ENCODE results near the gene CCDC136.

DNA sequence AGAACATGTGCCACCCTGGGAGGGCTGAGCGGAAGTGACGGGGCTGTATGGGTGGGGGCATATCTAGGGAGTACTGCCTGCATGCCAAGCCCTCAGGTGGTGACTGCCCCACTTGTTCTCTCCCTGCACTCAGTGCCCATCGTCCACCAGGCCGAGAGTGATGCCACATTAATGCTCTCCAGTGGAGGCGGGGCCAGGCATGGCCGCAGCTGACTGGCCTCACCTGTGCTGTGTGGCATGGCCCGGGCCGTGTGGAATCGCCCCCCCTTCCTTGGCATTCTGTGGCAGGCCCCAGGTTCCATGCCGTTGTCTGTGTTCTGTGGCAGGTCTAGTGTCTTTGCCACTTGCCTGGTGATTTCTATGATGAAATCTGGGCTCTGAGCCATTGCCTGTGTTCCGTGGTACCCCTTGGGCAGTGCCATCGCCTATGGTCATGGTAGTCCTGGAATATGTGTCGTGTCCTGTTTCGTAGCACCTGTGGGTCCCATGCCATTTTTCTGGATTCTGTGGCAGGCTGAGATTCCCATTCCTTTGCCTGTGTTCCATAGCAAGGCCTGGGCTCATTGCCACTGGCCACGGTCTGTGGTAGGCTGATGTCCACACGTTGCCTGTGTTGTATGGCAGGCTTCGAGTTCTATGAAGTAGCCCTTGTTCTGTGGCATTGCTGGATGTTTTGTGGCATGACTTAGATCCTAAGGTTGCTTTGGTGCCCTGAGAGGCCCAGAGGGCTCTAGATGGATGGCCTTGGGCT is 47.4 kb downstream of the CCDC136 start:
- TF ChIP-seq, protein P1, sequence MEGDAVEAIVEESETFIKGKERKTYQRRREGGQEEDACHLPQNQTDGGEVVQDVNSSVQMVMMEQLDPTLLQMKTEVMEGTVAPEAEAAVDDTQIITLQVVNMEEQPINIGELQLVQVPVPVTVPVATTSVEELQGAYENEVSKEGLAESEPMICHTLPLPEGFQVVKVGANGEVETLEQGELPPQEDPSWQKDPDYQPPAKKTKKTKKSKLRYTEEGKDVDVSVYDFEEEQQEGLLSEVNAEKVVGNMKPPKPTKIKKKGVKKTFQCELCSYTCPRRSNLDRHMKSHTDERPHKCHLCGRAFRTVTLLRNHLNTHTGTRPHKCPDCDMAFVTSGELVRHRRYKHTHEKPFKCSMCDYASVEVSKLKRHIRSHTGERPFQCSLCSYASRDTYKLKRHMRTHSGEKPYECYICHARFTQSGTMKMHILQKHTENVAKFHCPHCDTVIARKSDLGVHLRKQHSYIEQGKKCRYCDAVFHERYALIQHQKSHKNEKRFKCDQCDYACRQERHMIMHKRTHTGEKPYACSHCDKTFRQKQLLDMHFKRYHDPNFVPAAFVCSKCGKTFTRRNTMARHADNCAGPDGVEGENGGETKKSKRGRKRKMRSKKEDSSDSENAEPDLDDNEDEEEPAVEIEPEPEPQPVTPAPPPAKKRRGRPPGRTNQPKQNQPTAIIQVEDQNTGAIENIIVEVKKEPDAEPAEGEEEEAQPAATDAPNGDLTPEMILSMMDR (IDR thresholded peaks at IDR 0.05) = no peak
- TF ChIP-seq POLR2A (IDR thresholded peaks at IDR 0.05) = no peak

Data from tibial nerve (tissue), 3 donors.